Measurements from ENCODE around the gene C5.

- TF ChIP-seq, protein P1, sequence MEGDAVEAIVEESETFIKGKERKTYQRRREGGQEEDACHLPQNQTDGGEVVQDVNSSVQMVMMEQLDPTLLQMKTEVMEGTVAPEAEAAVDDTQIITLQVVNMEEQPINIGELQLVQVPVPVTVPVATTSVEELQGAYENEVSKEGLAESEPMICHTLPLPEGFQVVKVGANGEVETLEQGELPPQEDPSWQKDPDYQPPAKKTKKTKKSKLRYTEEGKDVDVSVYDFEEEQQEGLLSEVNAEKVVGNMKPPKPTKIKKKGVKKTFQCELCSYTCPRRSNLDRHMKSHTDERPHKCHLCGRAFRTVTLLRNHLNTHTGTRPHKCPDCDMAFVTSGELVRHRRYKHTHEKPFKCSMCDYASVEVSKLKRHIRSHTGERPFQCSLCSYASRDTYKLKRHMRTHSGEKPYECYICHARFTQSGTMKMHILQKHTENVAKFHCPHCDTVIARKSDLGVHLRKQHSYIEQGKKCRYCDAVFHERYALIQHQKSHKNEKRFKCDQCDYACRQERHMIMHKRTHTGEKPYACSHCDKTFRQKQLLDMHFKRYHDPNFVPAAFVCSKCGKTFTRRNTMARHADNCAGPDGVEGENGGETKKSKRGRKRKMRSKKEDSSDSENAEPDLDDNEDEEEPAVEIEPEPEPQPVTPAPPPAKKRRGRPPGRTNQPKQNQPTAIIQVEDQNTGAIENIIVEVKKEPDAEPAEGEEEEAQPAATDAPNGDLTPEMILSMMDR (IDR thresholded peaks at IDR 0.05; ENCODE audit: insufficient read depth, low read length, poor library complexity, severe bottlenecking) = no peak
- no peak for TF ChIP-seq EZH2phosphoT487 (conservative IDR thresholded peaks at IDR 0.05; ENCODE audit: low read length)
Measured at GRCh38 chr9:121034529-121034928, 15.5 kb downstream of the C5 start.

Measured in SU-DHL-6 (cell line).